ENCODE results near the gene KIAA0825.

GRCh38 chr5:94281236-94281801 is 337.1 kb downstream of the KIAA0825 start:
- TF ChIP-seq CTCF (conservative IDR thresholded peaks at IDR 0.05; ENCODE audit: low read depth, low read length) (no peak), EZH2 (IDR thresholded peaks at IDR 0.05; ENCODE audit: low read length, unreplicated experiment) (no peak), EZH2phosphoT487 (IDR thresholded peaks at IDR 0.05; ENCODE audit: borderline replicate concordance, low read length) (no peak)

Data from PC-3 (cell line).